Loucy (cell line): ENCODE data around the gene HS6ST1.

ENCODE experiments used
- CTCF ChIP-seq: fragments of 200-600 bp; sonication (generic); conservative IDR thresholded peaks from 2 replicates; pipeline ENCODE4 v1.5.1; 2014; ENCODE audit warnings: mild to moderate bottlenecking, antibody characterized with exemption, low read length
- EZH2phosphoT487 ChIP-seq: fragments of 200-600 bp; IDR thresholded peaks from 2 replicates; pipeline ENCODE4 v1.6.1; 2018; ENCODE audit warnings: antibody characterized with exemption, mild to moderate bottlenecking, moderate library complexity, borderline replicate concordance

DNA sequence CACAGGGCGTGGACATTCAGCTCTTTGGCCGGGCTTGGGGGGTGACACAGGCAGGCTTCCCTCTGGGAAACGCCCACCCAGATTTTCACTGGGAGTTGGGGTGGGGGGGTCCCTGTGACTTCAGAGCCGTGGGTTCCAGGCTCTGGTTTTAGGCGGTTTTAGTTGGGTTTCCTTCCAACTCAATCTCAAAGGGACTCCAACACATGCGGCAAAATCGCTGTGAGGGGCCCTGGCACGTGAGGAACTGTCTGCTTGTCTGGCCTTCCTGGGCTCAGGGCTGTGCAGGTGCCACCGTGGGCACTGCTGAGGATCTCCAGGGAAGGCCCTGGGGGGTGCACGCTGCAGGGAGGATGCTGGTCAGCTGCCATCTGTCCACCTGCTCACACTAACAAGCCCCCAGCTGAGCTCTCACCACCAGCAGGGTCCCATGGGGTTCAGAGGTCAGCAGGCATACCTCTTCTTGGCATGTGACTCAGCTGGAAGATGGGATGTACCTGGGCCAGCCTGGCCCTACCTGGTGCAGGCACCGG is 11.7 kb downstream of the HS6ST1 start:
- no peak for TF ChIP-seq CTCF
- TF ChIP-seq EZH2phosphoT487, result no peak
